MM.1S (cell line): ENCODE measurements around the gene CAST.

Experiments used
- CTCF ChIP-seq: fragments of 300-600 bp; sonication (generic); IDR thresholded peaks from 2 replicates; pipeline ENCODE4 v1.5.1; 2016; ENCODE audit warnings: antibody characterized with exemption, low read length, mixed read lengths
- EZH2 ChIP-seq: fragments of 300-600 bp; sonication (generic); optimal IDR thresholded peaks from 2 replicates; pipeline ENCODE3; 2017; ENCODE audit warnings: low read depth, mild to moderate bottlenecking, antibody characterized with exemption, low read length, mixed read lengths
- EZH2phosphoT487 ChIP-seq: fragments of 300-600 bp; sonication (generic); IDR thresholded peaks from 2 replicates; pipeline ENCODE4 v1.6.1; 2018; ENCODE audit warnings: antibody characterized with exemption, low read length

GRCh38 chr5:96814041-96814440, 151.9 kb downstream of the CAST start:
- TF ChIP-seq CTCF (no peak), EZH2phosphoT487 (no peak), EZH2 (no peak)
